ENCODE data around the gene YIPF2.

- TF ChIP-seq POLR2A (IDR thresholded peaks at IDR 0.05; ENCODE audit: low read length) (no peak), GATA1 (IDR thresholded peaks at IDR 0.05; ENCODE audit: low read depth, low read length) (no peak)
These were observed 5.0 kb downstream of the YIPF2 start for GRCh38 chr19:10923260-10924112.

All from erythroblast (primary cell).